Endometrial microvascular endothelial cells (primary cell): ENCODE results near the gene PIAS2. TPM values are rescaled to one million over a fixed set of nuclear protein-coding genes. Genes with fewer than 3 reads are reported as not detected.
"Not testable (repeated sequence)": the region's sequence is repeated elsewhere in the genome, so short reads cannot be mapped to it uniquely, and the experiment has no call there.

Experiments used
- in situ Hi-C: cut with HindIII; loops from 2 replicates; pipeline ENCODE4 v1.10.0; 2017; ENCODE audit warnings: low sequenced_read_pairs, low pct_unique_long_range_greater_than_20kb; ENCODE audit errors: inconsistent ontology term
- total RNA-seq: library from RNA; depleted of rRNA; stranded (reverse); fragments of >200 nt; gene quantifications from one replicate; pipeline ENCODE4 v1.2.3, GENCODE V29; 2015; ENCODE audit errors: inconsistent ontology term

Gene PIAS2
- total RNA-seq, 1 donor from 2014 or later, result 14.1 TPM

- in situ Hi-C loops, result no loop called here
These were observed 59.0 kb downstream of the PIAS2 start for GRCh38 chr18:46858290-46858689.

GRCh38 chr18:46856973-46857372 is 60.3 kb downstream of the PIAS2 start:
- in situ Hi-C loops, result no loop called here

GRCh38 chr18:46849007-46849406 is 68.3 kb downstream of the PIAS2 start:
- in situ Hi-C loops, result no loop called here

GRCh38 chr18:46843372-46843771 is 73.9 kb downstream of the PIAS2 start:
- in situ Hi-C loops, result no loop called here

GRCh38 chr18:46842583-46842982 is 74.7 kb downstream of the PIAS2 start:
- in situ Hi-C loops, result no loop called here

- in situ Hi-C loops, result no loop called here
These were observed 83.4 kb downstream of the PIAS2 start for GRCh38 chr18:46833899-46834298.

- in situ Hi-C loops, result no loop called here
These were observed 84.5 kb downstream of the PIAS2 start for GRCh38 chr18:46832849-46833248.

- in situ Hi-C loops, result not testable (repeated sequence)
These were observed 84.9 kb downstream of the PIAS2 start for GRCh38 chr18:46832422-46832821.

GRCh38 chr18:46831434-46831833 is 85.9 kb downstream of the PIAS2 start:
- in situ Hi-C loops, result no loop called here

- in situ Hi-C loops, result no loop called here
These were observed 86.7 kb downstream of the PIAS2 start for GRCh38 chr18:46830633-46831032.

GRCh38 chr18:46829947-46830346 is 87.4 kb downstream of the PIAS2 start:
- in situ Hi-C loops, result no loop called here

- in situ Hi-C loops, result no loop called here
These were observed 87.8 kb downstream of the PIAS2 start for GRCh38 chr18:46829531-46829930.

GRCh38 chr18:46821856-46822711 is 95.2 kb downstream of the PIAS2 start:
- in situ Hi-C loops, result no loop called here

GRCh38 chr18:46820863-46821262 is 96.4 kb downstream of the PIAS2 start:
- in situ Hi-C loops, result no loop called here

GRCh38 chr18:46815661-46816060 is 101.6 kb downstream of the PIAS2 start:
- in situ Hi-C loops, result no loop called here

GRCh38 chr18:46814399-46814798 is 102.9 kb downstream of the PIAS2 start:
- in situ Hi-C loops, result no loop called here

- in situ Hi-C loops, result no loop called here
These were observed 105.0 kb downstream of the PIAS2 start for GRCh38 chr18:46812311-46812710.

GRCh38 chr18:46810481-46811000 is 106.8 kb downstream of the PIAS2 start:
- in situ Hi-C loops, result no loop called here

- in situ Hi-C loops, result no loop called here
These were observed 108.2 kb downstream of the PIAS2 start for GRCh38 chr18:46809145-46809544.

GRCh38 chr18:46795945-46796344 is 121.4 kb downstream of the PIAS2 start:
- in situ Hi-C loops, result not testable (repeated sequence)

GRCh38 chr18:46794607-46795006 is 122.7 kb downstream of the PIAS2 start:
- in situ Hi-C loops, result no loop called here
